ENCODE measurements around the gene SFTA2. TPM values are rescaled to one million over a fixed set of nuclear protein-coding genes. Genes with fewer than 3 reads are reported as not detected.

SFTA2 gene
- polyA plus RNA-seq, 2 of the 4 experiments (the other 2 are of a cell fraction), result not detected

GRCh38 chr6:30901436-30901835, 30.5 kb downstream of the SFTA2 start (continued):
- TF ChIP-seq BHLHE40 (IDR thresholded peaks at IDR 0.05; ENCODE audit: low read depth, low read length), result no peak
- no peak for TF ChIP-seq ELK1 (IDR thresholded peaks at IDR 0.05; ENCODE audit: low read depth, low read length)
- TF ChIP-seq NPAS2 (CRISPR knock-in tag; IDR thresholded peaks at IDR 0.05; ENCODE audit: borderline replicate concordance), result no peak
- TF ChIP-seq CBX2 (IDR thresholded peaks at IDR 0.05; ENCODE audit: borderline replicate concordance, low read depth), result no peak

DNA sequence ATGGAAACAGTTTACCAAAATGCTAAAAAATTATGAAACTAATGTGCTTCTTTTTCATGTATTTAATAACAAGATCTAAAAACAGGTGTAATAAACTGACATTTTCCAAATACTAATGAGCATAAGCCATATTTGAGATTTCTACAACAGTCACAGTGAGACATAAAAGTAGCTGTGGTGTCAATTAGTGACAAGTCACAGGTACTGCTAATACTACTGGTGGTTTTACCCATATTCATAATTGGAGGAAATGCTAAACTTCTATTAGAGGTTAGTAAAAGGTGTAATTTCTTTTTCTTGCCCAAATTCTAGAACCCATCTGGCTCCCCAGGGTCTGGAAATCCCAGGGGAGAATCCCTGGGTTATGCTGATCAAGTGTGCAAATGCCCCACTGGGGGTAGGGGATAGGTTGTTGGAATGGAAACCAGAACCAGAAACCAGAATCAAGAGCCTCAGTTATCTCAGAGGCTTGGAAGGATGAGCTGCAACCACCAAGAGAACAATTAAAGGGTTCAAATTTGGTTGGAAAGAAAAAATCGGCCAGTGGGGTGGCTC, 31.0 kb downstream of the SFTA2 start:
- H3K27ac ChIP-seq, result no peak overlapping the region
- no peak overlapping the region for H3K4me2 ChIP-seq
- FAIRE-seq, result no peak
- no peak for ATAC-seq
- 100% methylated on average over 1 of the region's 1 CpG for WGBS (ENCODE audit: missing lambda C conversion rate)
- ChIA-PET CTCF (interaction anchor here (0.9 to 1.5 kb wide), 3 partner anchors 13 to 228 kb away, joined by 3 to 5 read pairs (median 3); partner anchors contain the start of genes DHX16 and VARS2), POLR2A (no interaction called here)
- H3K4me3 ChIP-seq, result no peak overlapping the region
- TF ChIP-seq HEYL (CRISPR knock-in tag; IDR thresholded peaks at IDR 0.05) (no peak), HMGXB4 (CRISPR knock-in tag; IDR thresholded peaks at IDR 0.05; ENCODE audit: borderline replicate concordance) (no peak), RFX5 (IDR thresholded peaks at IDR 0.05) (no peak), HOXB5 (CRISPR knock-in tag; IDR thresholded peaks at IDR 0.05) (no peak), ZFP36 (IDR thresholded peaks at IDR 0.05; ENCODE audit: borderline replicate concordance, partially characterized antibody) (no peak), MAZ (IDR thresholded peaks at IDR 0.05; ENCODE audit: borderline replicate concordance, low read depth, low read length) (no peak), ATOH8 (CRISPR knock-in tag; IDR thresholded peaks at IDR 0.05; ENCODE audit: low read depth) (no peak), ESRRA (IDR thresholded peaks at IDR 0.05; ENCODE audit: borderline replicate concordance, low read length) (no peak), BHLHE40 (IDR thresholded peaks at IDR 0.05; ENCODE audit: low read depth, low read length) (no peak)
- no peaks in the 10 kb centered on the region for H3K4me1 ChIP-seq
- no peaks in the 10 kb centered on the region for H3K9me3 ChIP-seq
- no peak for DNase-seq (ENCODE audit: low read depth in 1 of 2, low spot score in 1 of 2)

GRCh38 chr6:30898750-30899360, 33.1 kb downstream of the SFTA2 start:
- FAIRE-seq (no peak), DNase-seq (ENCODE audit: low read depth in 1 of 2, low spot score in 1 of 2) (no peak), ATAC-seq (no peak)
- 94% methylated on average over 13 of the region's 23 CpGs for WGBS (ENCODE audit: missing lambda C conversion rate)
- TF ChIP-seq CEBPB (IDR thresholded peaks at IDR 0.05) (no peak), FOXS1 (CRISPR knock-in tag; IDR thresholded peaks at IDR 0.05) (no peak), SMC3 (IDR thresholded peaks at IDR 0.05) (no peak), PBX3 (IDR thresholded peaks at IDR 0.05) (no peak), HOXB5 (CRISPR knock-in tag; IDR thresholded peaks at IDR 0.05) (no peak), RNF2 (IDR thresholded peaks at IDR 0.05; ENCODE audit: borderline replicate concordance, low read depth) (no peak), ELK1 (IDR thresholded peaks at IDR 0.05; ENCODE audit: low read depth, low read length) (no peak), FOSL2 (IDR thresholded peaks at IDR 0.05) (no peak), FOSL2 (CRISPR knock-in tag; IDR thresholded peaks at IDR 0.05) (no peak), HDAC2 (IDR thresholded peaks at IDR 0.05) (no peak), GATA3 (IDR thresholded peaks at IDR 0.05; ENCODE audit: borderline replicate concordance) (no peak), POLR2A (IDR thresholded peaks at IDR 0.05; ENCODE audit: low read length) (no peak), JUNB (IDR thresholded peaks at IDR 0.05) (no peak), HMGXB4 (CRISPR knock-in tag; IDR thresholded peaks at IDR 0.05; ENCODE audit: borderline replicate concordance) (no peak), POLR2AphosphoS2 (conservative IDR thresholded peaks at IDR 0.05; ENCODE audit: low read length) (no peak)
- no peak overlapping the region for H3K4me2 ChIP-seq
- no peaks in the 10 kb centered on the region for H3K9me3 ChIP-seq
- H3K27ac ChIP-seq, result no peak overlapping the region
- CTCF ChIA-PET, result interaction anchor here (0.6 to 3.0 kb wide), 7 partner anchors 8 to 189 kb away, joined by 3 to 13 read pairs (median 3); no protein-coding TSS in a partner anchor
- no peak overlapping the region for H3K4me3 ChIP-seq
- POLR2A ChIA-PET, result no interaction called here
- no peaks in the 10 kb centered on the region for H3K4me1 ChIP-seq

All from A549 (cell line).